K562 (cell line): ENCODE measurements around the gene MRPL32. TPM values are rescaled to one million over a fixed set of nuclear protein-coding genes. Genes with fewer than 3 reads are reported as not detected.
A peak's percentile ranks its signal among the peaks of the same experiment; 100 is the strongest.

Experiments used
- ARNT ChIP-seq, 2 experiments: fragments of 450-650 bp; IDR thresholded peaks; 2 replicates each; pipeline ENCODE4 v1.6.1; 2016; ENCODE audit warnings: mild to moderate bottlenecking in 1 of 2
- BRD4 ChIP-seq: fragments of 200-600 bp; sonication (generic); IDR thresholded peaks from 2 replicates; pipeline ENCODE4 v1.6.1; 2017; ENCODE audit warnings: inconsistent platforms
- EP300 ChIP-seq: IDR thresholded peaks from 2 replicates; pipeline ENCODE4 v1.6.1; 2012; ENCODE audit warnings: low read length, improper control_type of control experiment
- ESRRB ChIP-seq: fragments of 250-450 bp; sonication (Bioruptor Pico); IDR thresholded peaks from 2 replicates; pipeline ENCODE4 v1.5.0; 2020; ENCODE audit warnings: mild to moderate bottlenecking, moderate library complexity, borderline replicate concordance
- FOXA1 ChIP-seq: fragments of 450-650 bp; IDR thresholded peaks from 2 replicates; pipeline ENCODE4 v1.6.1; 2016; ENCODE audit warnings: mild to moderate bottlenecking, borderline replicate concordance
- FOXJ3 ChIP-seq: sonication (generic); formaldehyde crosslinking; IDR thresholded peaks from 2 replicates; pipeline ENCODE4 v1.4.0; 2020; ENCODE audit warnings: mild to moderate bottlenecking, missing genetic modification reagents
- KAT2B ChIP-seq: IDR thresholded peaks from one replicate; pipeline ENCODE4 v1.6.1; 2012; ENCODE audit warnings: low read depth, mild to moderate bottlenecking, control low read depth, inconsistent platforms, low read length, moderate library complexity
- POLR2G ChIP-seq: fragments of 200-400 bp; formaldehyde crosslinking; IDR thresholded peaks from 2 replicates; pipeline ENCODE4 v1.6.1; 2017; ENCODE audit warnings: low read depth, mild to moderate bottlenecking, antibody characterized with exemption, low read length, moderate library complexity
- RBM22 ChIP-seq: fragments of 200-400 bp; formaldehyde crosslinking; IDR thresholded peaks from 2 replicates; pipeline ENCODE4 v1.6.1; 2018; ENCODE audit warnings: low read length, low read depth; ENCODE audit not compliant: poor library complexity, severe bottlenecking
- RFX1 ChIP-seq: fragments of 450-650 bp; IDR thresholded peaks from 2 replicates; pipeline ENCODE4 v1.6.1; 2016; ENCODE audit warnings: mild to moderate bottlenecking, moderate library complexity
- RUNX1 ChIP-seq: sonication (generic); IDR thresholded peaks from 2 replicates; pipeline ENCODE4 v1.6.1; 2016; ENCODE audit warnings: antibody characterized with exemption, low read depth
- SMARCE1 ChIP-seq: fragments of 450-650 bp; IDR thresholded peaks from 2 replicates; pipeline ENCODE4 v1.7.1; 2016; ENCODE audit warnings: mild to moderate bottlenecking
- TBL1XR1 ChIP-seq, 2 experiments: IDR thresholded peaks; 2 replicates each; pipeline ENCODE4 v1.6.1; 2012; ENCODE audit warnings: improper control_type of control experiment in 2 of 2, low read length in 2 of 2, mild to moderate bottlenecking in 1 of 2
- TEAD2 ChIP-seq: fragments of 450-650 bp; IDR thresholded peaks from 2 replicates; pipeline ENCODE4 v1.6.1; 2016; ENCODE audit warnings: missing genetic modification characterization, control low read depth, missing compliant biosample characterization
- THRA ChIP-seq: fragments of 450-650 bp; IDR thresholded peaks from 2 replicates; pipeline ENCODE4 v1.6.1; 2017; ENCODE audit warnings: mild to moderate bottlenecking, moderate library complexity
- ZFPM2 ChIP-seq: fragments of 250-450 bp; sonication (Bioruptor Pico); IDR thresholded peaks from 2 replicates; pipeline ENCODE4 v1.5.1; 2022; ENCODE audit warnings: mild to moderate bottlenecking
- ZNF316 ChIP-seq: fragments of 450-650 bp; IDR thresholded peaks from 2 replicates; pipeline ENCODE4 v1.6.1; 2016
- ZNF561 ChIP-seq: fragments of 450-650 bp; formaldehyde crosslinking; conservative IDR thresholded peaks from 2 replicates; pipeline ENCODE4 v1.4.0; 2020; ENCODE audit warnings: mild to moderate bottlenecking, moderate library complexity
- polyA plus RNA-seq, 8 experiments: library from polyadenylated mRNA; depleted of rRNA in 4 of 8; stranded (reverse) in 5 of 8; unstranded in 3 of 8; fragments of >200 nt; fragmentation: Nextera tagmentation in 2 of 8; fragmentation: Illumina TruSeq in 1 of 8; extraction: Ambion mirVana in 2 of 8; extraction: Trizol in 1 of 8; gene quantifications; 2 replicates each; pipeline versions ENCODE4 v1.2.1 to v1.2.3, GENCODE V29; 2011 to 2014; ENCODE audit warnings: inconsistent platforms in 1 of 8, missing spikeins in 1 of 8
- total RNA-seq, 7 experiments: library from RNA; depleted of rRNA in 6 of 7; stranded (reverse); fragments of >200 nt in 6 of 7; fragmentation: Illumina TruSeq in 2 of 7; extraction: Trizol in 2 of 7; gene quantifications; 2 replicates each; pipeline versions ENCODE4 v1.2.1 to v1.2.3, GENCODE V29; 2011 to 2021; ENCODE audit warnings: low replicate concordance in 1 of 7
- TF ChIP-seq, protein P1 (sequence below): sonication (generic); IDR thresholded peaks from 2 replicates; pipeline ENCODE4 v1.6.1; 2016
- TF ChIP-seq, protein P2 (sequence below): fragments of 450-650 bp; IDR thresholded peaks from 2 replicates; pipeline ENCODE4 v1.6.1; 2016; ENCODE audit warnings: low read depth

MRPL32 gene
- total and polyA plus RNA-seq, 9 of the 15 experiments (the other 6 are each of a cell fraction or from before 2014, with no cell fraction given), result 75.5 to 351 (median 138) TPM

DNA sequence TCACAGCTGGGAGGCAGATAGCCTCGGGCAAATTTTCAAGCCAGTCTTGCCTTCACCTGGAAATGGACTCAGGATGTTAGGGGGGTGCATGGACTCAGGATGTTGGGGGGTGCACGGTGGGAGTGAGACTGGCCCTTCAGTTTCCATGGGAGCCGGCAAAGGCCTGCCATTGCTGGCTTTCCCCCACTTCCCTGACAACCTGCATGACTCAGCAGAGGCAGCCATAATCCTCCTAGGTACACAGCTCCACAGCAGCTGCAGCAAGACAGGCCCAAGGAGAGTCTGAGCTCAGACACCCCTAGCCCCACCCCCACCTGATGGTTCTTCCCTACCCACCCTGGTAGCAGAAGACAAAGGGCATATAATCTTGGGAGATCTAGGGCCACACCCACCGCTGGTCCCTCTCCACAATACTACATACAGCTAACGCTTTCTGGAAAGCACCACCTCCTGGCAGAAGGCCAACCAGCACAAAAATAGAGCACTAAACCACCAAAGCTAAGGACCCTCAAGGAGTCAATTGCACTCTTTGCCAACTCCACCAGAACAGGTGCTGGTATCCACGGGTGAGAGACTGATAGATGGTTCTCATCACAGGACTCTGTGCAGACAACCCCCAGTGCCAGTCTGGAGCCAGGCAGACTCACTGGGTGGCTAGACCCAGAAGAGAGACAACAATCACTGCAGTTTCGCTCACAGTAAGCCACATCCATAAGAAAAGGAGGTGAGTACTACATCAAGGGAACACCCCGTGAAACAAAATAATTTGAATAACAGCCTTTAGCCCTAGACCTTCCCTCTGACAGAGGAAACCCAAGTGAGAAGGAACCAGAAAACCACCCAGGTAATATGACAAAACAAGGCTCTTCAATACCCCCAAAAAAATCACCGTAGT lies 38.6 kb upstream of the MRPL32 start (continued):
- TF ChIP-seq, protein P1, sequence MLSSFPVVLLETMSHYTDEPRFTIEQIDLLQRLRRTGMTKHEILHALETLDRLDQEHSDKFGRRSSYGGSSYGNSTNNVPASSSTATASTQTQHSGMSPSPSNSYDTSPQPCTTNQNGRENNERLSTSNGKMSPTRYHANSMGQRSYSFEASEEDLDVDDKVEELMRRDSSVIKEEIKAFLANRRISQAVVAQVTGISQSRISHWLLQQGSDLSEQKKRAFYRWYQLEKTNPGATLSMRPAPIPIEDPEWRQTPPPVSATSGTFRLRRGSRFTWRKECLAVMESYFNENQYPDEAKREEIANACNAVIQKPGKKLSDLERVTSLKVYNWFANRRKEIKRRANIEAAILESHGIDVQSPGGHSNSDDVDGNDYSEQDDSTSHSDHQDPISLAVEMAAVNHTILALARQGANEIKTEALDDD, result no peak
- no peak for TF ChIP-seq SMARCE1
- peak; percentile 52; the same call in 1 of the 2 replicates for TF ChIP-seq RFX1
- no peak for TF ChIP-seq BRD4
- no peak for TF ChIP-seq ARNT (IDR thresholded peaks at IDR 0.05)
- no peak for TF ChIP-seq FOXJ3 (CRISPR knock-in tag)
- no peak for TF ChIP-seq RBM22
- no peak for TF ChIP-seq THRA
- no peak for TF ChIP-seq TEAD2 (tag)
- no peak for TF ChIP-seq POLR2G
- peak; percentile 76 for TF ChIP-seq ZNF316
- TF ChIP-seq ESRRB (CRISPR knock-in tag), result no peak
- no peak for TF ChIP-seq KAT2B
- TF ChIP-seq, protein P2, sequence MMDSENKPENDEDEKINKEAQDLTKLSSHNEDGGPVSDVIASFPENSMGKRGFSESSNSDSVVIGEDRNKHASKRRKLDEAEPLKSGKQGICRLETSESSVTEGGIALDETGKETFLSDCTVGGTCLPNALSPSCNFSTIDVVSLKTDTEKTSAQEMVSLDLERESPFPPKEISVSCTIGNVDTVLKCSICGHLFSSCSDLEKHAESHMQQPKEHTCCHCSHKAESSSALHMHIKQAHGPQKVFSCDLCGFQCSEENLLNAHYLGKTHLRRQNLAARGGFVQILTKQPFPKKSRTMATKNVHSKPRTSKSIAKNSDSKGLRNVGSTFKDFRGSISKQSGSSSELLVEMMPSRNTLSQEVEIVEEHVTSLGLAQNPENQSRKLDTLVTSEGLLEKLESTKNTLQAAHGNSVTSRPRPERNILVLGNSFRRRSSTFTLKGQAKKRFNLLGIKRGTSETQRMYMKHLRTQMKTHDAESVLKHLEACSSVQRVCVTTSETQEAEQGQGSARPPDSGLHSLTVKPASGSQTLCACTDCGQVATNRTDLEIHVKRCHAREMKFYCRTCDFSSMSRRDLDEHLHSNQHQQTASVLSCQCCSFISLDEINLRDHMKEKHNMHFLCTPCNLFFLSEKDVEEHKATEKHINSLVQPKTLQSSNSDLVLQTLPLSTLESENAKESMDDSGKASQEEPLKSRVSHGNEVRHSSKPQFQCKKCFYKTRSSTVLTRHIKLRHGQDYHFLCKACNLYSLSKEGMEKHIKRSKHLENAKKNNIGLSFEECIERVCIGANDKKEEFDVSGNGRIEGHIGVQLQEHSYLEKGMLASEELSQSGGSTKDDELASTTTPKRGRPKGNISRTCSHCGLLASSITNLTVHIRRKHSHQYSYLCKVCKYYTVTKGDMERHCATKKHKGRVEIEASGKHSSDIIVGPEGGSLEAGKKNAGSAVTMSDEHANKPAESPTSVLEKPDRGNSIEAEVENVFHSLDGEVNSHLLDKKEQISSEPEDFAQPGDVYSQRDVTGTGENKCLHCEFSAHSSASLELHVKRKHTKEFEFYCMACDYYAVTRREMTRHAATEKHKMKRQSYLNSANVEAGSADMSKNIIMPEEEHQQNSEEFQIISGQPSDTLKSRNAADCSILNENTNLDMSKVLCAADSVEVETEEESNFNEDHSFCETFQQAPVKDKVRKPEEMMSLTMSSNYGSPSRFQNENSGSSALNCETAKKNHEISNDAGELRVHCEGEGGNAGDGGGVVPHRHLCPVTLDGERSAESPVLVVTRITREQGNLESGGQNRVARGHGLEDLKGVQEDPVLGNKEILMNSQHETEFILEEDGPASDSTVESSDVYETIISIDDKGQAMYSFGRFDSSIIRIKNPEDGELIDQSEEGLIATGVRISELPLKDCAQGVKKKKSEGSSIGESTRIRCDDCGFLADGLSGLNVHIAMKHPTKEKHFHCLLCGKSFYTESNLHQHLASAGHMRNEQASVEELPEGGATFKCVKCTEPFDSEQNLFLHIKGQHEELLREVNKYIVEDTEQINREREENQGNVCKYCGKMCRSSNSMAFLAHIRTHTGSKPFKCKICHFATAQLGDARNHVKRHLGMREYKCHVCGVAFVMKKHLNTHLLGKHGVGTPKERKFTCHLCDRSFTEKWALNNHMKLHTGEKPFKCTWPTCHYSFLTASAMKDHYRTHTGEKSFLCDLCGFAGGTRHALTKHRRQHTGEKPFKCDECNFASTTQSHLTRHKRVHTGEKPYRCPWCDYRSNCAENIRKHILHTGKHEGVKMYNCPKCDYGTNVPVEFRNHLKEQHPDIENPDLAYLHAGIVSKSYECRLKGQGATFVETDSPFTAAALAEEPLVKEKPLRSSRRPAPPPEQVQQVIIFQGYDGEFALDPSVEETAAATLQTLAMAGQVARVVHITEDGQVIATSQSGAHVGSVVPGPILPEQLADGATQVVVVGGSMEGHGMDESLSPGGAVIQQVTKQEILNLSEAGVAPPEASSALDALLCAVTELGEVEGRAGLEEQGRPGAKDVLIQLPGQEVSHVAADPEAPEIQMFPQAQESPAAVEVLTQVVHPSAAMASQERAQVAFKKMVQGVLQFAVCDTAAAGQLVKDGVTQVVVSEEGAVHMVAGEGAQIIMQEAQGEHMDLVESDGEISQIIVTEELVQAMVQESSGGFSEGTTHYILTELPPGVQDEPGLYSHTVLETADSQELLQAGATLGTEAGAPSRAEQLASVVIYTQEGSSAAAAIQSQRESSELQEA, result no peak
- no peak for TF ChIP-seq EP300
- TF ChIP-seq ZNF561 (CRISPR knock-in tag), result no peak
- TF ChIP-seq ZFPM2 (CRISPR knock-in tag), result no peak
- no peak for TF ChIP-seq RUNX1
- no peak for TF ChIP-seq TBL1XR1 (IDR thresholded peaks at IDR 0.05; ENCODE audit: low read length in 2 of 2)
- no peak for TF ChIP-seq FOXA1
